Putamen (tissue), 1 donor: ENCODE measurements around the gene DNASE1L1.

Source experiments
- DNase-seq: peaks from one replicate; pipeline ENCODE4 v3.0.0-alpha.2; 2016; ENCODE audit warnings: low spot score

The DNASE1L1 gene

DNA sequence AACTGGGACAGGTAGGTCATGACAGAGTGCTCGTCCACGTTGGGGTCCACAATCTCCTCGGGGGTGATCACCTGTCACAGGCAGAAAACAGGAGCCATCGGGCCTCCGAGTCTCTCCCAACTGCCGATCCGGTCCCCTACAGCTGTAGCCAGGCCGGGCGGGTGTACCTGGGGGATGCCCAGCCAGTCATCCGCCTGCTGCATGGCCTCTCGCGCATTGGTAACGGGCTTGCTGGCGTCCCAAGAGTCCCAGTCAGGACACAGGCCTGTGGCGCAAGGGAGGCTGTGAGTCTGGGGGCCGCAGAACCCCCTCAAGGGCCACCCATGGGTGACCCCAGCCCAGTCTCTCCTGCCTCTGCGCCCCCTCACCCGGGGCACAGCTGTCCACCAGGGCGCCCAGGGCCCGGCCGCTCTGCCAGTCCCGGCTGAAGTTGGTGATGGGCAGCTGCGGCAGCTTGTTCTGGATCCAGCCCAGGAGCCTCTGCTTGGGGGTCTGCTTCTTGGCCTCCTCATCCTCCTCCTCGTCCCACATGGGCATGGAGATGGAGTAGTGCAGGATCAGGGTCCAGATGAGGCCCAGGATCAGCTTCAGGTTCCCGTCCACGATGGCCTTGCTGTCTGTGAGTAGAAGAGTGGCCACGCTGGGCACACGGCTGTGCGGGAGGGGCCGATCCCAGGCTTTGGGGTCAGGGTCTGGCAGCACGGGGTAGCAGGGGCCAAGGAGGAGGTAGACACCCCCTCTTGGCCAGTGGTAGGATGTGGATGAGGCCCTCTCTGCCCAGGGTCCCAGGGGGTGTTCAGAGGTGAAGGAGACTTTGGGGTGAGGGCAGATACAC lies 41.4 kb downstream of the DNASE1L1 start:
- no peak for DNase-seq

DNA sequence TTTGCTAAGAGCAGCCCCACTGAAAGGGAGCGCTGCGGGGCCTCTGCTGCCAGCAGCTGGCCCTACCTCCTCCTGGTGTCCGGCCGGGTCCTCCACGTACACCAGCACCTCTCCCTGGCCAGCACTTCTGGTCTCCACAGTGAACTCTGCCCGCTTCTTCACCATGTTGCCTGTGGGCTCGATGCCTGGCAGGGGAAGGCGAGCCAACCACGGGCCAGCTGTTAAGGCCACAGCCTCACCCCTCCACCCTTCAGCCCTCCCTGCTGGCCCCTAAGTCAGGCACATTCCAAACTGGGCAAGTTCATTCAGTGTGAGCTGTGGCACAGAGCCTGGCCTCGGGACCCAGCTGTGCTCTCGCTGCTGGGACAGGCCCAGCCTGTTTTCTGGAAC lies 42.4 kb downstream of the DNASE1L1 start:
- no peak for DNase-seq

DNA sequence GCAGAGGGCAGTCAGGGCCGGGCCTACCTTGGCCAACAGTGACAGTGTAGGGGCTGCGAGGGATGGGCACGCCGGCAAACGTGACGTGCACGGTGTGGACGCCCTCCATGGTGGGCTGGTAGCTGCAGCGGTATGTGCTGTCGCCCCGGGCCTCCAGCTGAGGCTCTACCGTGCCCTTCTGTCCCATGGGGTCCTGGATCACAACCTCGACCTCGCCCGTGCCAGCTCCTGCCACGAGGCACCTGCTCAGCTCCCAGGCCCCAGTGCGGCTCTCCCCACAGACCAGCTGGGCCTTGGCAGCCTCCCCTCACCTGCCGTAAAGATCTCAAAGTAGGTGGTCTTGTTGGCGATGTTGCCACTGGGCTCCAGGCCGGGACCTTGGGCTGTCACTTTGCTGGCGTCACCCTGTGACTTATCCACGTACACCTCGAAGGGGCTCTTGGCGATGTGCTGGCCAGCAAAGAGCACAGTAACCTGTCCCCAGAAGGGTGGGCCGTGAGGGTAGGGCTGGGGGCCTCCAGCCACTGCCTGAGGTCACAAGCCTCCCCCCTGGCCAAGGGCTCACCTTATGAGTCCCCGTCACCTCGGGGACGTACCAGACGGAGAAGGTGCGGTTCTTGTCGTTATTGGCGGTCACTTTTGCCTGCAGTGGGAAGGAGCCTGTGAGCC lies 42.9 kb downstream of the DNASE1L1 start:
- no peak for DNase-seq

DNA sequence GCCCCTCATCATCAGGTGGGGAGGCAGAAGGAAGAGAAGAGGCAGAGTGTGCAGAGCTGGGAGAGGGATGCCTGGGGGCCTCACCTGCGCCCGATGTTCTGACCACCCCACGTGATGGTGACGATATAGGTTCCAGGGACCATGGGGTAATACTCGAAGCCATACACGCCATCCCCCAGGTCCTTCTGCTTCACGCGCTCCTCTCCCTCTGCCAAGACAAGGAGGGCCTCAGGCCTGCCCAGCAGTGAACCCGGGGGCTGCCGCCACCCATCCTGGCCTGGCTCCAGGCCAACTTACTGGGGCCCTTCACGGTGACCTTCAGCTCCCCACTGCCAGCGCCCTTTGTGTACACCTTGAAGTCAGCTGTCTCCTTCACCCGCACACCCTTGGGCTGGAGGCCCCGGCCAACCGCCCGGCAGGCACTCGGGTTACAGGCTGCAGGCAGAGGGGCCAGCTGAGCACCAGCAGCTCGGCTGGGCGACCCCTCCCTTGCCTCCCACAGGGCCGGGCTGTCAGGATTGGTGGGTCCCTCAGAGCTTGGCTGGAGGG lies 43.9 kb downstream of the DNASE1L1 start:
- DNase-seq: no peak

DNA sequence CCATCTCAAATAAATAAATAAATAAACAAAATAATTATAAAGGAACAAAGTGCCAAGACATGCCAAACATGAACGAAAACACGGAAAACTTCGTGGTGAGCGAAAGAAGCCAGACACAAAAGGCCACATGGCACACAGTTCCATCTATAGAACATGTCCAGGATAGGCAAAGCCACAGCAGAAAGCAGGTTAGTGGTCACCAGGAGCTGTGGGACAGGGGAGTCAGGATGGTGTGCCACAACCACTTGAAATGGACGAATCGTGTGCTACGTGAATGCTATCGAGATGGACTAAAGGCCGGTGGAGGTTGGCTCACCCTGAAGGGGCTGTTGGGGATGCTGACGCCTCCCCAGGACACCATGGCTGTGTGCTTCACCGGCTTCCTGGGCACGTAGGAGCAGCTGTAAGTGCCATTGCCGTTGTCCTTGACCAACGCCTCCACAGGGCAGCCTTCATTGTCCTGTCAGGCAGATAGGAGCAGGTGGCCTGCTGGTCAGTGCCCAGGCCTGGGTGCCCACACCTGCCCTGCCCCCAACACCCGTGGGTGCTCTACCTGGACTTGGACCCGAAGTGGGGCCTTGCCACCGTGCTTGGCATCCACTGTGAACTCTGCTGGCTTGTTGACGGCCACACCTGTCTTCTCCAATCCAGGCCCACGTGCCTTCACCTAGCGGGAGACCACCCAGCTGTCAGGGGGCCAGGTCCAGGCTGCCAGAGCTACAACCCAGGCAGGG lies 45.2 kb downstream of the DNASE1L1 start:
- no peak for DNase-seq

DNA sequence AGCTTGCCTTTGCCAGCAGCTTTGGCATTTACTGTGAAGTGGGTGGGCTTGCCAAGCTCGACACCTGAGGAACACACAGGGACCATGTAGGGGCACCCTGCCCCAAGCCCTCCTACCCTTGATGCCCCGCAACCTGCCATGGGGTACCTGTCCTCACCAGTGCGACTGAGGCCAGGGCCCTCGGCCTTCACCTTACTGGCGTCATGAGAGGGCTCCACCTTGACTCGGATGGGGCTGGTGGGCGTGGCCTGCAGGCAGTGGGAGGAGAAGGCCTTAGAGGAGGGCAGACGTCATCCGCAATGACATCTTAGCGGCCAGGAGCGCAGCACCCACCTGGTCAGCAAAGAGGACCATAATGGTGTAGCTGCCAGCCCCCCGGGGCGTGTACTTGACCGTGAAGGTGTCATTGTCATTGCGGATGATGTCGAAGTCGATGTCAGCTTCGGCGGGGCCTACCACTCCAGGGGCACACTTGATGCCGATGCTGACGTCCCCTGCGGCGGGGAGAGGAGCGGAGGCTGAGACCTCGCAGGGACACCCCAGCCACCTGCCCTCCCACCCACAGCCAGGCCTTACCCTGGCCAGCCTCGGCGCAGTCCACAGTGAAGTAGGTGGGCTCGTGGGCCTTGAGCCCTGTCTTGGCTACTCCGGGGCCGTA lies 46.8 kb downstream of the DNASE1L1 start:
- no peak for DNase-seq

DNA sequence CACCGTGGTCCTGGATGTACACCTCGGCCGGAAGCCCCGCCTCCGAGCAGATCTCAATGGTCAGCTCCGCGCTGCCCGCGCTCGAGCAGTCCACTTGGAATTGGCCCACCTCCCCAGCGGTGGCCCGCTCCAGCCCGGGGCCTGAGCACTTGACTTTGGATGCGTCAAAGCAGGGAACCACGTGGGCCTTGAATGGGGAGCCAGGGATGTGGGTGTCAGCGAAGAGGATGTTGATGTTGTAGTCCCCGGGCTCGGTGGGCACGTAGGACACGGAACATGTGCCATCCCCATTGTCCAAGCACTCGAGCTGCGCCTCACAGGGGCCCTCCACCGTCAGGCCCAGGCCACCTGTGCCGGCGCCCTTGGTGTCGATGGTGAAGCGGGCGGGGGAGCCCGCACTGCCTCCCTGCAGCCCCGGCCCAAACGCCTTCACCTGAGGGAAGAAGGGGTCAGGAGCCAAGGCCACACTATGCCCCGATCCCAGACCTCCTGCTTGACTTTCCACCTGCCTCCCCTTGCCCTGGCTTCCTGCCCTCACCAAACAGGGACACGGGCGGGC lies 48.8 kb downstream of the DNASE1L1 start:
- no peak for DNase-seq

DNA sequence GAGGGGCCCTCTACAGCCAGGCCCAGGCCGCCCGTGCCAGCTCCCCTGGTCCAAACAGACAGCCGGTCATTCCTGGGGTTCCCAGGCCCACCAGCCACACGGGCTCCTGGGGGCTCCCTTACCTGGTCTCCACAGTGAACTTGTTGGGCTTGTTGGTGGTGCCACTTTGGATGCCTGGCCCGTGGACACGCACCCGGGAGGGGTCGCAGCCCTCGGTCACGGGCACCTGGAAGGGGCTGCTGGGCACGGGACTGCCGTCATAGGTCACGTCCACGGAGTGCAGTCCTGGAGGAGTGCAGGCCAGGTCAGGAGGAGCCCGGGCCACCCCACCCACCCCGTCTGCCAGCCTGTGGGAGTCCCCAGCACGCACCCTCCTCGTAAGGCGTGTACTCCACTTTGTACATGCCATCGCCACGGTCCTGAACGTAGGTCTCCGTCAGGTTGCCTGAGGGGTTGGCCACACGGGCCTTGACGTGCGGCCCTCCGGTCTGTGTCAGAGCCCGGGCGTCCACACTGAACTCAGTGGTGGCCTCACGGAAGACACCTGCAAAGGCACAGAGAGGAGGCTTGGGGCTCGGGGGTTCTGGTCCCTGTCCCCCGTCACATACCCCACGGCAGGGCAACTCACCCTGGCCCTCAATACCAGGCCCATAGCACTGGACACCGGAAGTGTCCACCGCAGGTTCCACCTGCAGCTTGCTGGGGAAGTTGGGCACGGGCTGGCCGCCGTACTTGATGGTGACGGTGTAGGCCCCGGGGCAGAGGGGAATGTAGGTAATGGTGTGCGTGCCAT lies 49.5 kb downstream of the DNASE1L1 start:
- no peak for DNase-seq

DNA sequence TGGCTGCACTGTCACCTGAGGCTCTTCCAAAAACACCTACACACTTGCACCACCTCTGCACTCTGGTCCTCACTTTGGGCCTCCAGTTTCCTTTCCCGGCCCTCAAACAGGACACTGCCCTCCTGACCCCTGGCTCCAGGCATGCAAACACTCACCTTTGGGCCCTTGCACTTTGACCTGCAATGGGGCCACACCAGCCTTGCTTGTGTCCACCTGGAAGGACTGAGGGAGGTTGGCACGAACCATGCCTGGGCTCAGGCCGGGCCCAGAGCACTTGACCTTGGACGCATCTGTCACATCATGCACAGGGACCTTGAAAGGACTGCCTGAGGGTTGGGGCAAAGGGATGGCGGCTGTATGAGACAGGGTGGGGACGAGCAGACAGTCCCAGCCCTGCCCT lies 50.2 kb downstream of the DNASE1L1 start:
- DNase-seq: no peak

DNA sequence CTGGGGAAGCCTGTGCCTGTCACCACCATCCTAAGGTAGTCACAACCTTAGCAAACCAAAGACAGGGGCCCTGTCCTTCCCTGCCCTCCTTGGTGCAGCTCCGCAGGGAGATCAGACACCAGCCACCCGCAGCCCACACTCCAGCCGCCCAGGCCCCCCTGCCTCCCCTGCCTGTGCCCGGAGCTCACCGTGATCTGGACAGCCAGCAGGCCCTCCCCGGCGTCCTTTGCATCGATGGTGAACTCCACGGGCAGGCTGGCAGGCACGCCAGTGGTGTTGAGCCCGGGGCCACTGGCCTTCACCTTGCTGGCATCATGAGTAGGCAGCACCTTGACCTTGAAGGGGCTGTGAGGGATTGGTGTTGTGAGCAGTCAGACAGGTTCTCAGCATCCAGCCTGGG lies 51.0 kb downstream of the DNASE1L1 start:
- DNase-seq: no peak

DNA sequence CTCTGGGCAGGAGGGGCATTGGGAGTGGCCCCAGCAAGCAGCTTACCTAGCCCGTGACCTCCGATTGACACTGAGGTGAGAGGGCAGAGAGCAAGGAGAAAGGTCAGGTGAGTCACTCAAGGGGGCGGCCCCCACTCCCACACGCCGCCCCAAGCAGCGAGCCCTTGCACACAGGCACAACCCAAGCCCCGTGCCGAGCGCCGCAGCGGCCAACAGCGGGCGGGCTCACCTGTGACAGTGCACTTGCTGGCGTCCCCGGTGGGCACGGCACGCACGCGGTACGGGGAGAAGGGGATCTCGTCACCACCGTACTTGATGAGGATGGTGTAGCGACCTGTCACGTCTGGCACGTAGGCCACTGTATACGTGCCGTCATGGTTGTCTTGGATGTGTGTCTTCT lies 51.8 kb downstream of the DNASE1L1 start:
- DNase-seq: no peak

DNA sequence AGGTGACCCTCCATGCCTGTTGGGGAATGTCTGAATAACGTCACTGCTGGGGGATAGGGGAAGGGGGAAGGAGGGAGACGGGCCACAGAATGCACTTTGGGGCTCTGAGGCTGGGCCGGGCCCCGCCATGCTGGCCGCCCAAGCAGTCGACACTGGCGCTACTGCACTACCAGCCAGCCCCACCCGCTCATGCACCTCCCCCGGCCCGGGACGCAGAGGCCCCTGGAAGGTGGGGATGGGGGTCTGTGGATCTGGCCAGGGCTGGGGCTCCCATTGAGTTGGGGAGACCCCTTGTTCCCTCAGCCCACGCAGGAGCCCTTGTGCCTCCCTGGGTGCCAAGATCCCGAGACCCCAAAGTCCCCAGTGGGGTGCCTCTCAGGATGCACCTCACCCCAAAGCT lies 52.5 kb downstream of the DNASE1L1 start:
- no peak for DNase-seq

DNA sequence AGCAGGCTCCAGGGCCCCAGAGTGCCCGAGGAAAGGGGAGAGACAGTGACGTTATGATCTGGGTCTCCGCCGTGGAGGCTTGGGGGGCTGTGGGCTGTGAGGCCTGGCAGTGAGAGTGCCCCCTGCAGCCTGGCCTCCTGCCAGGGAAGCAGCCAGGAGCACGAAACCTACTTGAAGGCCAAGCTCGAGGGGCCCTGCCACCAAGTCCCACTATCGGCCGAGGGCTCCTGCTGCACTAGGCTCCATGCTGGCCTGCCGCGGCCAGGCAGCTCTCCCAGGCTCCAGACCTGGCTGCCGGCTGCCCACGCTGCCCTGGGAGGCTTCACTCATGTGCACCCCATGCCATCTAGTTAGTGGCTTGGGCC lies 53.3 kb downstream of the DNASE1L1 start:
- no peak for DNase-seq

DNA sequence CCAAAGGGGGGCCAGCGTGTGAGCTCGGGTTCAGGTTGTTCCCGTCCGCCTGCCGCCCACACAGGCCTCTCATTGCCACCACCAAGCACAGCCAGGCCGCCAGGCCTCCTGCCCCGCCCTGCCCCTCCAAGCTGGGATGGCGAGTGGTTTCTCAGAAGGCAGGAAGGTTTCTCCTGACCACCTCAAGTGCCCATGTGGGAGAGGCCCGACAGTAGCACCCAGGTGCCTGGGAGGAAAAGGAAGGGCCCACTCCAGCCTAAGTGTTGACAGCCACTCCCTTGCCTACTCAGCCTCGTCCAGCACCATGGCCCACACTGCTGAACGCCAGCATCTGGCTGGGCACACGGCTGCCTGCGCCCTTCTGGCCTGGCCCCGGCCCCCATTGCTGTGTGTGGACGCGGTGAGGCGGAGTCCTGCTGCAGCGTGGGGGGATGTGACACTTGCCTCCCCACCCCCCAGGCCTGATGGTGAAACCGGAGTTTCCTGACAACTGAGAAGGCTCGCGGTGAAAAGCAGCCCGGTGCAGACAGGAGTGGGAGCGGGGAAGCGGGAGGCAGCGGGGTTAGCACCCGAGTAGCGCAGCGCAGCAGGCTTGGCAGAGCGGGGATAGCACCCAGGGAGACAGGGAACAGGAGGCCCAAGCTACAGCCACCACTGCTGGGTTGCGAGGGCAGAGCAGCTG lies 53.8 kb downstream of the DNASE1L1 start:
- DNase-seq: no peak

DNA sequence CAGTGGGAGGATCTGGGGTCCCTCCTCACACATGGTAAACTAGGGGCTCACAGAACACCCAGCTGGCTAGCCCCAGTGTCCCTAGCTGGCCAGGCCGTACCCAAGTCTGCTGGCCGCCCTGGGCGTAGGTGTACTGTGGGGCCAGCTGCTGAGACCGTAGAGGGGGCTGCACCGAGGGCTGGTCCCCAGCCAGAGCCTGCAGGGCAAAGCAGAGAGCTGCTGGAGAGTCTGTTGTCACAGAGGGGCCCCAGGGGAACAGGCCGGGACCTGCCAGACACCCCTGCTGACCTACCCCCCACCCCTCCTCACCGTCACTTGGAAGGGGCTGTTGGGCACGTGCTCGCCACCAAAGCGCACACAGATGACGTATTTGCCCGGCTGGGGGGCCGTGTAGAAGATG lies 54.5 kb downstream of the DNASE1L1 start:
- DNase-seq: no peak

DNA sequence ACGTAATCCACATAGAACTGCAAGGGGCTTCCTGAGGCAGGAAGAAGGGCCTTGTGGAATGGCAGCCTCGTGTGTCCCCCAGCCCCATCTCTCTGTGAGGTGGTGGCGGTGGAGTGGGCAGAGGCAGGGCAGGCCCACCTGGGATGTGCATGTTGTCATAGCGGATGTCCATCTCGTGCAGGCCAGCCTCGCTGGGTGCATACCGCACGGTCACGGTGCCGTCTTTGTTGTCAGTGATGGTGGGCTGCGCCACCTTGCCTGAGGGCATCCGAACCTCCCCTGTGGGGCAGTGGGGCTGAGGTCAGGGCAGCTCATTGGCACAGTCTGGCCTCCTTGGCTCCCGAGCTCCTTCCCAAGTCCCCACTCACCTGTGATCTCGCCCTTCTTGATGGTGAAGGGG lies 55.0 kb downstream of the DNASE1L1 start:
- no peak for DNase-seq

DNA sequence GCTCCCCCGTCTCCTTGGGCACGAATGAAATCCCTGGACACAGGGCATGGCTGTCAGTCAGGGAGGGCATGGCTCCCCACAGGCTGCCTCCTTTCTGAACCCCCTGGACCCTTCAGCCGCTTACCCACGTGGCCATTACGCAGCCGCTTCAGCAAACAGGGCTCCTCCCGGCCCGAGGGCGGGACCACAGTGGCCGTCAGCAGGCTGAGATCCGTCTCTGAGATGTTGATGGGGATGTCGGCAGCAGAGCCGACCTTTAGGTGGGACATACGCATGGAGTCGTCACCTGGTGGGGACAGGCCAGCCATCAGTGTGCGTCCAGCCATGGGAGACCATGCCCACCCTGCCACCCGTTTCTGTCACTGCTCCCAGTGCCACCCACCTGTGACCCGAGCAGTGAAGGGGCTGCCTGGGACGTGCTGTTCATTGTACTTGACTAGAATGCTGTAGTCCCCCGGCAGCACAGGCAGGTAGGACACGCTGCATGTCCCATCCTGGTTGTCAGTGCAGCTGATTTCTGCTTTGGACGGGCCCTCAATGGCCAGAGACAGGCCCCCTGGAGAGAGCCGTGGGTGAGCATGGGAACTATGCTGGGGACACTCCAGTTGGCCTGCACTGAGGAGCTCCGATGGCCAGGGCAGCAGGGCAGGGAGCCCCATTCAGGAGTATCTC lies 55.7 kb downstream of the DNASE1L1 start:
- DNase-seq: no peak

DNA sequence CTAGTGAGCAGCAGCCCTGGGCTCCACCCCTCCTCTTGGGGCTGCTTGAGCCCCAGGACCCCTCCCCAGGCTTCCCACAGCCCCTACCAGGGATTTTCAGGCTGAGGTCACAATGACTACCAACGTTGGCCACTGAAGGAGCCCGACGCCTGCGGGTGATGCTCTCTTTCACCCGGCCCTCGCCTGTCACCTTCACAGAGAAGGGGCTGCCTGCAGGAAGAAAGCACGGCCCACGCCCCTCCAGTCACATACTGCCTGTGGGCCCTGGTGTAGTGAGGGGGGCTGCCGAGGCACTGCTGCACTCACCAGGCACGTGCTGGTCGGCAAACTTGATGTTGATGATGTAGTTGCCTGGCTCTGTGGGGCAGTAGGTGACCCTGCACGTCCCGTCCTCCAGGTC lies 56.6 kb downstream of the DNASE1L1 start:
- no peak for DNase-seq

DNA sequence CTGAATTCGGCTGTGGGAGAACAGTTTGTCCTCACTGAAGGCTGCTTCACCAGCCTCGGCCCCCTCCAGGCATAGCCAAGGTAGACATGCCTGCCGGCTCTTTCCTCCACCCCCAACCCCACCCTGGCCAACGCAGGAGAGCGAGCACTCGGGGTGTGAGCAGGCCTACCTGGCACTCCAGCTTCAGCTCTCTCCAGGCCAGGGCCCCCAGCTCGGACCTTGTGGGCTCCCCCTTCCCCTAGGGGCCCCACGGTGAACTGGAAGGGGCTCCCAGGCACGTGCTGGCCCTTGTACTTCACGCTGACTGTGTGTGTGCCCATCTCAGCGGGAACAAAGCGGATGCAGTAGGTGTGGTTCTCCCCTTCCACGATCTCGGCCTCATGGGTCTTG lies 57.0 kb downstream of the DNASE1L1 start:
- no peak for DNase-seq
